Heart left ventricle (tissue), 16 donors: Measurements from ENCODE around the gene PTPN9. TPM values are rescaled to one million over a fixed set of nuclear protein-coding genes. Genes with fewer than 3 reads are reported as not detected.
"Not testable (repeated sequence)": the region's sequence is repeated elsewhere in the genome, so short reads cannot be mapped to it uniquely, and the experiment has no call there.

Experiments
- ATAC-seq, 4 donors: fragments of 200-7000 bp; cut with Tn5 transposase; one replicate each; pipeline ENCODE4 v1.9.1; 2020 to 2022; ENCODE audit warnings: moderate library complexity in 4 of 4, mild to moderate bottlenecking in 3 of 4, moderate number of reproducible peaks in 1 of 4
- DNase-seq, 5 donors: peaks; one replicate each; pipeline ENCODE4 v3.0.0-alpha.2; 2020
- H3K27ac ChIP-seq, 12 donors: fragments of 200-600 bp; sonication (generic) in 4 of 12; one replicate each; pipeline versions ENCODE4 v1.5.0 to v1.8.0; 2016 to 2022; ENCODE audit warnings: mild to moderate bottlenecking in 2 of 12
- H3K27me3 ChIP-seq, 9 donors: fragments of 200-600 bp; sonication (generic) in 2 of 9; one replicate each; pipeline versions ENCODE4 v1.5.1 to v1.8.0; 2016 to 2022; ENCODE audit warnings: mild to moderate bottlenecking in 3 of 9
- H3K36me3 ChIP-seq, 9 donors: fragments of 200-600 bp; sonication (generic) in 2 of 9; one replicate each; pipeline versions ENCODE4 v1.5.0 to v1.8.0; 2018 to 2022; ENCODE audit warnings: mild to moderate bottlenecking in 2 of 9
- H3K4me1 ChIP-seq, 12 donors: fragments of 200-600 bp; sonication (generic) in 4 of 12; one replicate each; pipeline versions ENCODE4 v1.5.0 to v1.8.0; 2016 to 2022; ENCODE audit warnings: mild to moderate bottlenecking in 3 of 12
- H3K4me3 ChIP-seq, 12 donors: fragments of 200-600 bp; sonication (generic) in 4 of 12; one replicate each; pipeline versions ENCODE4 v1.5.0 to v1.8.0; 2017 to 2022; ENCODE audit warnings: mild to moderate bottlenecking in 9 of 12, moderate library complexity in 4 of 12
- H3K9me3 ChIP-seq, 12 donors: fragments of 200-600 bp; sonication (generic) in 4 of 12; one replicate each; pipeline versions ENCODE4 v1.5.0 to v1.8.0; 2016 to 2022; ENCODE audit warnings: mild to moderate bottlenecking in 1 of 12
- CTCF ChIP-seq, 12 donors: fragments of 200-600 bp; sonication (generic) in 4 of 12; IDR thresholded peaks; one replicate each; pipeline versions ENCODE4 v1.5.0 to v1.8.0; 2018 to 2022; ENCODE audit warnings: antibody characterized with exemption in 12 of 12, mild to moderate bottlenecking in 5 of 12
- POLR2A ChIP-seq, 2 donors: fragments of 450-650 bp; IDR thresholded peaks; one replicate each; pipeline ENCODE4 v1.6.1; 2017; ENCODE audit warnings: antibody characterized with exemption in 2 of 2, mild to moderate bottlenecking in 2 of 2, moderate library complexity in 2 of 2
- WGBS, 4 donors: extraction: QIAGEN DNeasy Blood & Tissue Kit in 2 of 4; methylation state at CpG; one replicate each; pipeline versions ENCODE4 v1.1.5 to v1.1.7; 2013 to 2018; 5-methylcytosine and 5-hydroxymethylcytosine counted together
- intact Hi-C, 10 donors: fragments of 100-400 bp; cut with DNase I; formaldehyde crosslinking; loops; one replicate each; pipeline versions ENCODE4 v1.11.1 to v1.14.2; 2022
- polyA plus RNA-seq, 2 donors: library from polyadenylated mRNA; stranded (reverse); fragments of 200-250 nt; gene quantifications; one replicate each; pipeline ENCODE4 v1.2.3, GENCODE V29; 2013
- total RNA-seq, 9 donors: library from RNA; depleted of rRNA in 2 of 9; stranded (reverse); fragments of >200 nt in 2 of 9; fragmentation: NEBNext Ultra II Directional in 3 of 9; extraction: Animal tissue kit (Norgen Biotek cat#: 25700) in 3 of 9; gene quantifications; one replicate each; pipeline versions ENCODE4 v1.1.0 to v1.2.4, GENCODE V29; 2016 to 2023
- donor health status: ischemic (EF 13 %, LVEDD 7.1; RV severe dilation, severe dysfunction).
- donor health status: healthy with polysubstance abuse.
- donor health status: DM: no; HTN: yes; CAD: no.
- donor health status: DM: no; HTN: no; CAD: no.
- donor health status: ischemic (EF 25% LVEDD 6.9; RV normal size, moderate dysfunction).
- donor health status: ischemic (EF 25% LVEDD 5.7; RV mildly dilated, moderate dysfunction).
- donor health status: healthy.
- donor health status: DM: yes; HTN: yes; CAD: no.
- donor health status: ischemic (EF 35%, LVEDD 5.7; RV mildly dilated, moderate dysfunction).
- donor health status: nonischemic (EF 11% LVEDD 7.7; RV severe dilation, severe dysfunction).
- donor health status: DM: yes; HTN: yes; CAD: no.
- donor health status: PGD.
- donor health status: ischemic (EF 29% LVEDD 5.4; RV normal size, mild dysfunction).
- donor health status: nonischemic (EF 23%, LVEDD 6.1; RV moderate dilation, normal function).

Gene PTPN9
- total and polyA plus RNA-seq, 11 donors: 2.4 to 16.8 (median 7.7) TPM

DNA sequence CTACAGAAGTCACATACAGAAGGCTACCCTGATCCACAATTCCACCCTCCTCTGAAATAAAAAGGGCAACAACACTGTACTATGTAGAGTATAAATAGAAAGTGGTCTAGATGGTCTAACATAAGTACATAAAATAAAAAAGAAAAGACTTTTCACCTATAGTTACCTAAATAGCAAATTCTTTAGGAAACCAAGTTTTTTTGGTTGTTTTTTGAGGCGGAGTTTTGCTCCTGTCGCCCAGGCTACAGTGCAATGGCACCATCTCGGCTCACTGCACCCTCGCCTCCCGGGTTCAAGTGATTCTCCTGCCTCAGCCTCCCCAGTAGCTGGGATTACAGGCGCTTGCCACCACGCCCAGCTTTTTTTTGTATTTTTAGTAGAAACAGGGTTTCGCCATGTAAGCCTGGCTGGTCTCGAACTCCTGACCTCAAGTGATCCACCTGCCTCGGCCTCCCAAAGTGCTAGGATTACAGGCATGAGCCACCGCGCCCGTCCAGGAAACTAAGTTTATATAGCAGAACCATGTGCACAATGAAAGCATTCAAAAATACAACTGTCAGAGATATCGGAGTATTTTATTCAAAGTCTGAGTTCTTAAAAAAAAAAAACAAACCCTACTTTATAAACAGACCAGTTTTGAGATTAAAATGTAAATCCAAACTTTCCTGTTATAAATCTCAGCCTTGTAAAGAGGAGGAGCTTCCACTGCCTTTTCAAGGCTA is 129.4 kb downstream of the PTPN9 start:
- Histone ChIP-seq H3K27ac (peak overlapping the region in 11 of 12 donors; percentile 89 to 100 (median 96)), H3K4me3 (peak overlapping the region; percentile 48 to 97 (median 90)), H3K4me1 (peaks cover 4 to 60% (median 21%) of the 10 kb centered on the region in 12 donors), H3K27me3 (no peaks in the 10 kb centered on the region), H3K9me3 (no peaks in the 10 kb centered on the region), H3K36me3 (peaks cover 0 to 18% (median 0%) of the 10 kb centered on the region in 9 donors)
- no peak for ATAC-seq
- WGBS, 4 donors: 54 to 62% (median 60%) methylated on average over 14 of the region's 14 CpGs
- no peak for DNase-seq
- intact Hi-C loops: loop anchor here in 7 of 10 donors (5.0 to 10.0 kb wide), 7 partner anchors 82 to 407 kb away; partner anchors contain the start of genes MAN2C1 (in 6 of the 7), IMP3 (in 3 of the 7), PTPN9 (in 2 of the 7) and SNUPN (in 2 of the 7)
- TF ChIP-seq POLR2A (IDR thresholded peaks at IDR 0.05) (no peak), CTCF (IDR thresholded peaks at IDR 0.05) (no peak)

DNA sequence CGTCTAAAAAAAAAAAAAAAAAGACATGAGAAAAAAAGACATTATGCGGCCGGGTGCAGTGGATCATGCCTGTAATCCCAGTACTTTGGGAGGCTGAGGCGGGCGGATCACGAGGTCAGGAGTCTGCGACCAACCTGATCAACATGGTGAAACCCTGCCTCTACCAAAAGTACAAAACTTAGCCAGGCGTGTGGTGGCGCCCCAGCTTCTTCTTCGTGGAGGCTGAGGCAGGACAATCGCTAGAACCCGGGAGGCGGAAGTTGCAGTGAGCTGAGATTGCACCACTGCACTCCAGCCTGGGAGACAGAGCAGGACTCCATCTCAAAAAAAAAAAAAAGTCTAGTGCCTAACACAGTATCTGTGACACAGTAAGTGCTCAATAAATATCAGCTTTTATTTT is 130.9 kb downstream of the PTPN9 start:
- peak in 1 of 5 donors; percentile 68 for DNase-seq
- peaks cover 4 to 71% (median 19%) of the 10 kb centered on the region in 12 donors for H3K4me1 ChIP-seq
- not testable (repeated sequence) for ATAC-seq

DNA sequence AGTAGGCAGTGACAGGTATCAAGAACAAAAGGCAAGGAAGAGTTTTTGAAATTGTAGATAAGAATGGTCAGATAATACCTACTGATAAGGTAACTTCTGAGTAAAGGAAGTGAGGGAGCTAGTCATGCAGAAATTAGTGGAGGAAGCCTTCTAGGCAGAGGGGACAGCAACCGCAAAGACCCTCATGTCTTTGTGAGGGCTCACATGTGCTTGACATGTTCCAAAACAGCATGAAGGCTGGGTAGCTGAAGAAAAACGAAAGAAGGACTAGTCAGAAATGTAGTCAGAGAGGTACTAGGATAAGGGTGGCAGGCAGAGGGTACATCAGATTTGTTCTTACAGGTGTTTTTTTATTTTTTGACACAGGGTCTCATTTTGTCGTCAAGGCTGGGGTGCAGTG is 133.0 kb downstream of the PTPN9 start:
- Histone ChIP-seq H3K27me3 (no peaks in the 10 kb centered on the region), H3K9me3 (no peaks in the 10 kb centered on the region), H3K4me1 (peaks cover 4 to 62% (median 10%) of the 10 kb centered on the region in 12 donors), H3K27ac (peak overlapping the region in 1 of 12 donors; percentile 30), H3K36me3 (peaks cover 0 to 37% (median 7%) of the 10 kb centered on the region in 9 donors), H3K4me3 (no peak overlapping the region)
- ATAC-seq: no peak
- no peak for DNase-seq
- intact Hi-C loops: no loop called here
- TF ChIP-seq POLR2A (IDR thresholded peaks at IDR 0.05) (no peak), CTCF (IDR thresholded peaks at IDR 0.05) (no peak)
- WGBS, 4 donors: 81 to 89% (median 88%) methylated on average over 3 of the region's 3 CpGs

More for the DNA sequence above, 130.9 kb downstream of the PTPN9 start:
- H3K36me3 ChIP-seq: peaks cover 0 to 24% (median 3%) of the 10 kb centered on the region in 9 donors
- H3K27me3 ChIP-seq, H3K27ac ChIP-seq, H3K9me3 ChIP-seq, intact Hi-C loops, H3K4me3 ChIP-seq: not testable (repeated sequence)
- 86 to 91% (median 89%) methylated on average over 13 of the region's 13 CpGs for WGBS, 4 donors

DNA sequence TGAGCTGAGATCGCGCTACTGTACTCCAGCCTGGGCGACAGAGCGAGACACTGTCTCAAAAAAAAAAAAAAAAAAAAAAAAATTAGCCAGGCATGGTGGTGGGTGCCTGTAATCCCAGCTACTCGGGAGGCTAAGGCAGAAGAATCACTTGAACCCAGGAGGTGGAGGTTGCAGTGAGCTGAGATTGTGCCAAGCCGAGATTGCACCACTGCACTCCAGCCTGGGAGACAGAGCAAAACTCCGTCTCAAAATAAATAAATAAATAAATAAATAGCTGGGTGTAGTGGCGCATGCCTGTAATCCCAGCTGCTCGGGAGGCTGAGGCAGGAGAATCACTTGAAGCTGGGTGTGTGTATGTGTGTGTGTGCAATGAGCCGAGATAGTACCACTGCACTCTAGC is 133.8 kb downstream of the PTPN9 start:
- ATAC-seq, H3K27ac ChIP-seq, DNase-seq, intact Hi-C loops, H3K27me3 ChIP-seq, H3K9me3 ChIP-seq, H3K4me3 ChIP-seq: not testable (repeated sequence)
- peaks cover 4 to 62% (median 10%) of the 10 kb centered on the region in 12 donors for H3K4me1 ChIP-seq
- WGBS, 4 donors: 89 to 92% (median 92%) methylated on average over 10 of the region's 10 CpGs
- peaks cover 0 to 37% (median 7%) of the 10 kb centered on the region in 9 donors for H3K36me3 ChIP-seq

DNA sequence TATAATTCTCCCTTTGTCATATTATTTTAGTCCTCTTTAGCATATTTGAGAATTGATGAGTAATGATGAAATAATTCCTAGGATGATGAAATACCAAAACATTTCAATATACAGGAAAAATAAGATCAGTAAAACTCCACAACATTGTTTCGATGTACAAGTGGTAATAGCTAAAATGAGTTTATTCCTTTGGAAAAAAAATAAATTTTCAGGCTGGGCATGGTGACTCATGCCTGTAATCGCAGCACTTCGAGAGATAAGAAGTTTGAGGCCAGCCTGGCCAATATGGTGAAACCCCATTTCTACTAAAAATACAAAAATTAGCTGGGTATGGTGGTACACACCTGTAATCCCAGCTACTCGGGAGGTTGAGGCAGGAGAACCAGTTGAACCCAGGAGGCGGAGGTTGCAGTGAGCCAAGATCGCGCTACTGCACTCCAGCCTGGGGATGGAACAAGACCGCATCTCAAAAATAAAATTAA is 135.1 kb downstream of the PTPN9 start:
- H3K27me3 ChIP-seq, H3K9me3 ChIP-seq, DNase-seq, H3K4me3 ChIP-seq, intact Hi-C loops, H3K27ac ChIP-seq, ATAC-seq: not testable (repeated sequence)
- peaks cover 0 to 51% (median 0%) of the 10 kb centered on the region in 12 donors for H3K4me1 ChIP-seq
- 88 to 94% (median 92%) methylated on average over 8 of the region's 8 CpGs for WGBS, 4 donors
- peaks cover 0 to 37% (median 7%) of the 10 kb centered on the region in 9 donors for H3K36me3 ChIP-seq
